Body of pancreas (tissue), 4 donors: ENCODE data around the gene CTIF. TPM values are rescaled to one million over a fixed set of nuclear protein-coding genes. Genes with fewer than 3 reads are reported as not detected.

Experiments used
- ATAC-seq: fragments of 150-250 bp; one replicate; pipeline ENCODE4 v1.9.1; 2016
- DNase-seq, 4 donors: peaks; one replicate each; pipeline ENCODE4 v3.0.0-alpha.2; 2019
- H3K27ac ChIP-seq, 4 donors: fragments of 200-600 bp; sonication (generic); 1 replicate in 3 of 4; 2 replicates in 1 of 4; pipeline versions ENCODE4 v1.5.1 to v1.6.1; 2016 to 2019; ENCODE audit warnings: mild to moderate bottlenecking in 1 of 4, mixed read lengths in 1 of 4, moderate library complexity in 1 of 4
- H3K27me3 ChIP-seq, 2 donors: fragments of 200-600 bp; sonication (generic); one replicate each; pipeline ENCODE4 v1.6.0; 2016; ENCODE audit warnings: mild to moderate bottlenecking in 1 of 2
- H3K36me3 ChIP-seq, 2 donors: fragments of 200-600 bp; sonication (generic); replicated peaks in 1 of 2; 2 replicates each; pipeline ENCODE4 v1.5.1; 2016; ENCODE audit warnings: low read depth in 2 of 2; ENCODE audit not compliant: insufficient read depth in 1 of 2
- H3K4me1 ChIP-seq: fragments of 200-600 bp; sonication (generic); one replicate; pipeline ENCODE4 v1.6.0; 2016
- H3K4me3 ChIP-seq, 2 donors: fragments of 200-600 bp; sonication (generic); 1 replicate in 1 of 2; 2 replicates in 1 of 2; pipeline ENCODE4 v1.5.1; 2016 to 2019
- H3K9me3 ChIP-seq, 3 donors: fragments of 200-600 bp; sonication (generic); 1 replicate in 2 of 3; 2 replicates in 1 of 3; pipeline ENCODE4 v1.5.1; 2016
- POLR2A ChIP-seq, 3 donors: fragments of 450-650 bp; IDR thresholded peaks; one replicate each; pipeline ENCODE4 v1.6.1; 2016; ENCODE audit warnings: antibody characterized with exemption in 3 of 3, mild to moderate bottlenecking in 2 of 3
- WGBS, 2 donors: methylation state at CpG; one replicate each; pipeline ENCODE4 v1.1.5; 2017; 5-methylcytosine and 5-hydroxymethylcytosine counted together
- intact Hi-C: fragments of 100-400 bp; cut with DNase I; formaldehyde crosslinking; loops from one replicate; pipeline ENCODE4 v1.15.1; 2023
- total RNA-seq, 2 donors: library from RNA; depleted of rRNA; stranded (reverse); fragments of >200 nt; gene quantifications; one replicate each; pipeline ENCODE4 v1.1.0, GENCODE V29; 2016
- TF ChIP-seq, protein P1 (sequence below), 7 experiments: fragments of 450-650 bp in 4 of 7; fragments of 200-600 bp in 3 of 7; sonication (generic) in 3 of 7; IDR thresholded peaks; one replicate each; pipeline ENCODE4 v1.5.1; 2016 to 2019; ENCODE audit warnings: antibody characterized with exemption in 7 of 7

Gene CTIF
- total RNA-seq, 2 donors from 2014 or later = 18.7 to 24.4 TPM

DNA sequence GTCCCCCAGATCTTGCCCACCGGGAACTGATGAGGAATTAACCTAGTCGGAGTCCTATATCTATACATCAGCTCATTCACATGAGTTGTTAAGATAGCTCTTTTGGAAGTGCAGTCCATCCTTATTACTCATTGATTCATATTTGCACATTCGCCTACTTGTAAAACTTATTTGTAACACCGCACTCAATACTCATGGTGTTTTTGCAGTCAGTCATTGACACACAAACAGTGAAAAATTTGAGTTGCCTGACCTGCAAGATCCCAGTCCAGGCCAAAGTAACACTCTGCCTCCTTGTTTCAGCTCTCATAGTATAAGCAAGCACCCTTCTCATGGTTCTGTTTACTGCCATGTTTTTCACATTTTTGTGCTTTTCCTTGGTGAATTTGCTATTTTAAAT lies 180.6 kb downstream of the CTIF start:
- DNase-seq = no peak
- ATAC-seq = no peak
- Histone ChIP-seq H3K4me3 (no peak overlapping the region), H3K27me3 (no peaks in the 10 kb centered on the region), H3K9me3 (no peaks in the 10 kb centered on the region), H3K27ac (no peak overlapping the region), H3K36me3 (no peaks in the 10 kb centered on the region), H3K4me1 (no peaks in the 10 kb centered on the region)
- TF ChIP-seq, protein P1, sequence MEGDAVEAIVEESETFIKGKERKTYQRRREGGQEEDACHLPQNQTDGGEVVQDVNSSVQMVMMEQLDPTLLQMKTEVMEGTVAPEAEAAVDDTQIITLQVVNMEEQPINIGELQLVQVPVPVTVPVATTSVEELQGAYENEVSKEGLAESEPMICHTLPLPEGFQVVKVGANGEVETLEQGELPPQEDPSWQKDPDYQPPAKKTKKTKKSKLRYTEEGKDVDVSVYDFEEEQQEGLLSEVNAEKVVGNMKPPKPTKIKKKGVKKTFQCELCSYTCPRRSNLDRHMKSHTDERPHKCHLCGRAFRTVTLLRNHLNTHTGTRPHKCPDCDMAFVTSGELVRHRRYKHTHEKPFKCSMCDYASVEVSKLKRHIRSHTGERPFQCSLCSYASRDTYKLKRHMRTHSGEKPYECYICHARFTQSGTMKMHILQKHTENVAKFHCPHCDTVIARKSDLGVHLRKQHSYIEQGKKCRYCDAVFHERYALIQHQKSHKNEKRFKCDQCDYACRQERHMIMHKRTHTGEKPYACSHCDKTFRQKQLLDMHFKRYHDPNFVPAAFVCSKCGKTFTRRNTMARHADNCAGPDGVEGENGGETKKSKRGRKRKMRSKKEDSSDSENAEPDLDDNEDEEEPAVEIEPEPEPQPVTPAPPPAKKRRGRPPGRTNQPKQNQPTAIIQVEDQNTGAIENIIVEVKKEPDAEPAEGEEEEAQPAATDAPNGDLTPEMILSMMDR (IDR thresholded peaks at IDR 0.05) = no peak
- no peak for TF ChIP-seq POLR2A (IDR thresholded peaks at IDR 0.05)
- 92 to 94% methylated on average over 4 of the region's 4 CpGs for WGBS, 2 donors
- intact Hi-C loops = no loop called here

- WGBS, 2 donors = 74 to 77% methylated on average over 10 to 12 of the region's 12 CpGs
- DNase-seq (no peak), ATAC-seq (no peak)
- intact Hi-C loops = no loop called here
- Histone ChIP-seq H3K27ac (no peak overlapping the region), H3K36me3 (no peaks in the 10 kb centered on the region), H3K4me3 (no peak overlapping the region), H3K9me3 (no peaks in the 10 kb centered on the region), H3K4me1 (no peaks in the 10 kb centered on the region), H3K27me3 (no peaks in the 10 kb centered on the region)
- no peak for TF ChIP-seq POLR2A (IDR thresholded peaks at IDR 0.05)
- TF ChIP-seq, protein P1 (IDR thresholded peaks at IDR 0.05) = no peak
These were observed 181.3 kb downstream of the CTIF start for GRCh38 chr18:48719974-48720654.

- no peak for TF ChIP-seq POLR2A (IDR thresholded peaks at IDR 0.05)
- TF ChIP-seq, protein P1 (IDR thresholded peaks at IDR 0.05) = no peak
- no peak for DNase-seq
These were observed 181.8 kb downstream of the CTIF start for GRCh38 chr18:48720655-48721025.

GRCh38 chr18:48721312-48721711 lies 182.5 kb downstream of the CTIF start:
- Histone ChIP-seq H3K27ac (no peak overlapping the region), H3K27me3 (no peaks in the 10 kb centered on the region), H3K36me3 (no peaks in the 10 kb centered on the region), H3K4me1 (no peaks in the 10 kb centered on the region), H3K9me3 (no peaks in the 10 kb centered on the region), H3K4me3 (no peak overlapping the region)
- no peak for ATAC-seq
- intact Hi-C loops = no loop called here
- 71 to 74% methylated on average over 4 to 8 of the region's 8 CpGs for WGBS, 2 donors
- TF ChIP-seq POLR2A (IDR thresholded peaks at IDR 0.05) = no peak
- TF ChIP-seq, protein P1 (IDR thresholded peaks at IDR 0.05) = no peak
- DNase-seq = no peak

More at GRCh38 chr18:48720655-48721025, 181.8 kb downstream of the CTIF start:
- Histone ChIP-seq H3K4me3 (no peak overlapping the region), H3K36me3 (no peaks in the 10 kb centered on the region), H3K27me3 (no peaks in the 10 kb centered on the region), H3K9me3 (no peaks in the 10 kb centered on the region), H3K27ac (no peak overlapping the region), H3K4me1 (no peaks in the 10 kb centered on the region)
- ATAC-seq = no peak
- intact Hi-C loops = no loop called here
- WGBS, 2 donors = 93 to 97% methylated on average over 6 of the region's 6 CpGs

- no peak overlapping the region for H3K4me3 ChIP-seq
- no peaks in the 10 kb centered on the region for H3K27me3 ChIP-seq
- TF ChIP-seq POLR2A (IDR thresholded peaks at IDR 0.05) = no peak
- TF ChIP-seq, protein P1 (IDR thresholded peaks at IDR 0.05) = no peak
- intact Hi-C loops = no loop called here
- no peak overlapping the region for H3K27ac ChIP-seq
- no peaks in the 10 kb centered on the region for H3K4me1 ChIP-seq
- no peaks in the 10 kb centered on the region for H3K9me3 ChIP-seq
- 92 to 96% methylated on average over 5 of the region's 5 CpGs for WGBS, 2 donors
- no peak for ATAC-seq
- DNase-seq = no peak
- H3K36me3 ChIP-seq = no peaks in the 10 kb centered on the region
These were observed 184.2 kb downstream of the CTIF start for GRCh38 chr18:48723016-48723415.
